H1 (cell line): ENCODE measurements around the gene ALAS1.

Experiments
- CTCF ChIP-seq, 3 experiments: IDR thresholded peaks; 1 replicate in 2 of 3; 2 replicates in 1 of 3; pipeline versions ENCODE4 v1.5.1 to v1.6.1; 2011; ENCODE audit warnings: low read length in 3 of 3, mild to moderate bottlenecking in 3 of 3, inconsistent platforms in 2 of 3, low read depth in 1 of 3, moderate library complexity in 1 of 3; ENCODE audit not compliant: insufficient read depth in 1 of 3; ENCODE audit errors: control extremely low read depth in 1 of 3
- EZH2 ChIP-seq: fragments of 200-600 bp; sonication (generic); IDR thresholded peaks from 2 replicates; pipeline ENCODE4 v1.7.1; 2012; ENCODE audit warnings: low read depth, mild to moderate bottlenecking, moderate library complexity, low read length, inconsistent platforms; ENCODE audit not compliant: severe bottlenecking
- GABPA ChIP-seq: IDR thresholded peaks from 2 replicates; pipeline ENCODE4 v1.6.1; 2011; ENCODE audit warnings: mild to moderate bottlenecking, low read length, moderate library complexity, borderline replicate concordance; ENCODE audit not compliant: insufficient read depth
- MAX ChIP-seq: IDR thresholded peaks from 2 replicates; pipeline ENCODE4 v1.6.1; 2012; ENCODE audit warnings: inconsistent platforms
- POLR2A ChIP-seq, 2 experiments: IDR thresholded peaks; 1 replicate in 1 of 2; 2 replicates in 1 of 2; pipeline ENCODE4 v1.6.1; 2011; ENCODE audit warnings: low read depth in 2 of 2, low read length in 2 of 2, mild to moderate bottlenecking in 2 of 2; ENCODE audit errors: control extremely low read depth in 1 of 2
- TBP ChIP-seq: IDR thresholded peaks from 2 replicates; pipeline ENCODE4 v1.6.1; 2011; ENCODE audit warnings: low read depth, low read length, improper control_type of control experiment
- USF2 ChIP-seq: IDR thresholded peaks from 2 replicates; pipeline ENCODE4 v1.6.1; 2011; ENCODE audit warnings: low read length, improper control_type of control experiment

- TF ChIP-seq CTCF (IDR thresholded peaks at IDR 0.05; ENCODE audit: control extremely low read depth in 1 of 3, insufficient read depth in 1 of 3, low read depth in 1 of 3, low read length in 3 of 3), result no peak
- no peak for TF ChIP-seq MAX
- TF ChIP-seq USF2, result no peak
- TF ChIP-seq TBP, result no peak
- no peak for TF ChIP-seq EZH2
- no peak for TF ChIP-seq GABPA
- TF ChIP-seq POLR2A (IDR thresholded peaks at IDR 0.05; ENCODE audit: control extremely low read depth in 1 of 2, low read depth in 2 of 2, low read length in 2 of 2), result no peak
Measured at GRCh38 chr3:52185311-52185710, 12.6 kb upstream of the ALAS1 start.
